MM.1S (cell line): ENCODE results near the gene KANSL3.

Source experiments
- DNase-seq: peaks from one replicate; pipeline ENCODE4 v3.0.0-alpha.2; 2015
- H2AFZ ChIP-seq: fragments of 300-600 bp; sonication (generic); 2 replicates; pipeline ENCODE4 v1.6.0; 2016; ENCODE audit warnings: antibody characterized with exemption, low read length
- H3F3A ChIP-seq: fragments of 300-600 bp; sonication (generic); 2 replicates; pipeline ENCODE4 v1.6.1; 2016; ENCODE audit warnings: mild to moderate bottlenecking, antibody characterized with exemption, low read length, moderate library complexity, mixed read lengths; ENCODE audit not compliant: insufficient read depth
- H3K27ac ChIP-seq: fragments of 300-600 bp; sonication (generic); 2 replicates; pipeline ENCODE4 v1.5.1; 2016; ENCODE audit warnings: mild to moderate bottlenecking, low read length
- H3K27me3 ChIP-seq: fragments of 300-600 bp; sonication (generic); replicated peaks from 2 replicates; pipeline ENCODE4 v1.6.0; 2016; ENCODE audit warnings: low read length; ENCODE audit not compliant: insufficient read depth
- H3K36me3 ChIP-seq: fragments of 300-600 bp; sonication (generic); replicated peaks from 2 replicates; pipeline ENCODE4 v1.6.1; 2016; ENCODE audit warnings: mild to moderate bottlenecking, low read length, mixed read lengths; ENCODE audit not compliant: insufficient read depth
- H3K4me1 ChIP-seq: fragments of 300-600 bp; sonication (generic); 2 replicates; pipeline ENCODE4 v1.6.1; 2016; ENCODE audit warnings: low read length, mixed read lengths
- H3K4me2 ChIP-seq: fragments of 300-600 bp; sonication (generic); 2 replicates; pipeline ENCODE4 v1.6.0; 2016; ENCODE audit warnings: low read depth, low read length
- H3K4me3 ChIP-seq: fragments of 300-600 bp; sonication (generic); 2 replicates; pipeline ENCODE4 v1.5.1; 2016; ENCODE audit warnings: low read length, mixed read lengths
- H3K79me2 ChIP-seq: fragments of 300-600 bp; sonication (generic); 2 replicates; pipeline ENCODE4 v1.6.1; 2016; ENCODE audit warnings: mixed run types, low read length, mixed read lengths
- H3K9ac ChIP-seq: fragments of 300-600 bp; sonication (generic); 2 replicates; pipeline ENCODE4 v1.6.1; 2016; ENCODE audit warnings: low read length, mixed read lengths
- H3K9me2 ChIP-seq: fragments of 300-600 bp; sonication (generic); replicated peaks from 2 replicates; pipeline ENCODE4 v1.6.1; 2016; ENCODE audit warnings: mild to moderate bottlenecking, low read length, mixed read lengths; ENCODE audit not compliant: insufficient read depth
- H3K9me3 ChIP-seq: fragments of 300-600 bp; sonication (generic); replicated peaks from 2 replicates; pipeline ENCODE4 v1.6.1; 2016; ENCODE audit warnings: mild to moderate bottlenecking, low read length, mixed read lengths; ENCODE audit not compliant: insufficient read depth
- H4K20me1 ChIP-seq: fragments of 300-600 bp; sonication (generic); 2 replicates; pipeline ENCODE4 v1.6.1; 2016; ENCODE audit warnings: mild to moderate bottlenecking, low read length, moderate library complexity, mixed read lengths; ENCODE audit not compliant: insufficient read depth
- EZH2 ChIP-seq: fragments of 300-600 bp; sonication (generic); optimal IDR thresholded peaks from 2 replicates; pipeline ENCODE3; 2017; ENCODE audit warnings: low read depth, mild to moderate bottlenecking, antibody characterized with exemption, low read length, mixed read lengths
- EZH2phosphoT487 ChIP-seq: fragments of 300-600 bp; sonication (generic); IDR thresholded peaks from 2 replicates; pipeline ENCODE4 v1.6.1; 2018; ENCODE audit warnings: antibody characterized with exemption, low read length
- TF ChIP-seq, protein P1 (sequence below): fragments of 300-600 bp; sonication (generic); IDR thresholded peaks from 2 replicates; pipeline ENCODE4 v1.5.1; 2016; ENCODE audit warnings: antibody characterized with exemption, low read length, mixed read lengths

KANSL3 gene

DNA sequence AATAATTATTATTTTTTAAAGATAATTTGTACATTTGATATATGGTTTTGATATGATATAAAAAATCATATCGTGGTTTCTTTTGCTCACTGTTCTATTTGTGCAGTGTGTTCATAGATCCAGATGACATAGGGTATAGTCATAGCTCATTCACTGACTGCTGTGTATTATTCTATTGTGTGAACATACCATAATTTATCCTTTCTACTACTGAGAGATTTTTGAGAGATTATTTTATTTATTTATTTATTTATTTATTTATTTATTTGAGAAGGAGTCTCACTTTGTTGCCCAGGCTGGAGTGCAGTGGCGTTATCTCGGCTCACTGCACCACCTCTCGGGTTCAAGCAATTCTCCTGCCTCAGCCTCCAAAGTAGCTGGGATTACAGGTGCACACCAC, 43.4 kb upstream of the KANSL3 start:
- H3K4me3 ChIP-seq = no peak overlapping the region
- H3K79me2 ChIP-seq = no peaks in the 10 kb centered on the region
- no peaks in the 10 kb centered on the region for H3K36me3 ChIP-seq
- H2AFZ ChIP-seq = no peak overlapping the region
- H4K20me1 ChIP-seq = no peaks in the 10 kb centered on the region
- H3K9ac ChIP-seq = no peak overlapping the region
- no peak overlapping the region for H3K4me2 ChIP-seq
- H3K27me3 ChIP-seq = no peaks in the 10 kb centered on the region
- no peak for DNase-seq
- no peak for TF ChIP-seq EZH2phosphoT487
- TF ChIP-seq, protein P1, sequence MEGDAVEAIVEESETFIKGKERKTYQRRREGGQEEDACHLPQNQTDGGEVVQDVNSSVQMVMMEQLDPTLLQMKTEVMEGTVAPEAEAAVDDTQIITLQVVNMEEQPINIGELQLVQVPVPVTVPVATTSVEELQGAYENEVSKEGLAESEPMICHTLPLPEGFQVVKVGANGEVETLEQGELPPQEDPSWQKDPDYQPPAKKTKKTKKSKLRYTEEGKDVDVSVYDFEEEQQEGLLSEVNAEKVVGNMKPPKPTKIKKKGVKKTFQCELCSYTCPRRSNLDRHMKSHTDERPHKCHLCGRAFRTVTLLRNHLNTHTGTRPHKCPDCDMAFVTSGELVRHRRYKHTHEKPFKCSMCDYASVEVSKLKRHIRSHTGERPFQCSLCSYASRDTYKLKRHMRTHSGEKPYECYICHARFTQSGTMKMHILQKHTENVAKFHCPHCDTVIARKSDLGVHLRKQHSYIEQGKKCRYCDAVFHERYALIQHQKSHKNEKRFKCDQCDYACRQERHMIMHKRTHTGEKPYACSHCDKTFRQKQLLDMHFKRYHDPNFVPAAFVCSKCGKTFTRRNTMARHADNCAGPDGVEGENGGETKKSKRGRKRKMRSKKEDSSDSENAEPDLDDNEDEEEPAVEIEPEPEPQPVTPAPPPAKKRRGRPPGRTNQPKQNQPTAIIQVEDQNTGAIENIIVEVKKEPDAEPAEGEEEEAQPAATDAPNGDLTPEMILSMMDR = no peak
- no peak for TF ChIP-seq EZH2
- H3K27ac ChIP-seq = no peak overlapping the region
- H3K9me2 ChIP-seq = no peaks in the 10 kb centered on the region
- H3K9me3 ChIP-seq = no peaks in the 10 kb centered on the region
- no peaks in the 10 kb centered on the region for H3F3A ChIP-seq
- no peaks in the 10 kb centered on the region for H3K4me1 ChIP-seq

DNA sequence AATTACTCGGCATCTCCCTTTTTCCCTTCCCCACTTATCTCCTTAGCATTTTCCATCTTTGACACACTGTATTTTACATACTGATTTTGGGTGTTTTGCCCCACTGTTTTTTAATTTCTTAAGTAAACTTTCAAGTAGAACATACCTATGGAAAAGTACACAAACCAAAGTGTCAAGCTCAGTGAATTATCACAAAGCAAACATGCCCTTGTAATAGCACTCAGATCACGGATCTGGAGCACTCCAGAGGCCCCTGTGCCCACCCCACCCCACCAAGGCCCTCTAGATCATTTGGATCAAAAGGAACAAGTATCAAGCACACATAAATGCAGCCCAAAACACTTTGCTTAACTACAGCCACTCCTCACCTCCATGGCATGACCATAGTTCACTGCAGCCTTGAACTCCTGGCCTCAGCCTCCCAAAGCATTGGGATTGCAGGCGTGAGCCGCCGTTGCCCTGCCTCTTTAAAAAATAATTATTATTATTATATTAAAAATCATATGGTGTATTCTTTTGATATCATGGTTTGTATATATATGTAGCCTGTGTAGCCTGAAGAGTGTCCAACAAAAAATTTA, 42.5 kb upstream of the KANSL3 start:
- no peaks in the 10 kb centered on the region for H4K20me1 ChIP-seq
- H3K36me3 ChIP-seq = no peaks in the 10 kb centered on the region
- no peak overlapping the region for H3K4me2 ChIP-seq

DNA sequence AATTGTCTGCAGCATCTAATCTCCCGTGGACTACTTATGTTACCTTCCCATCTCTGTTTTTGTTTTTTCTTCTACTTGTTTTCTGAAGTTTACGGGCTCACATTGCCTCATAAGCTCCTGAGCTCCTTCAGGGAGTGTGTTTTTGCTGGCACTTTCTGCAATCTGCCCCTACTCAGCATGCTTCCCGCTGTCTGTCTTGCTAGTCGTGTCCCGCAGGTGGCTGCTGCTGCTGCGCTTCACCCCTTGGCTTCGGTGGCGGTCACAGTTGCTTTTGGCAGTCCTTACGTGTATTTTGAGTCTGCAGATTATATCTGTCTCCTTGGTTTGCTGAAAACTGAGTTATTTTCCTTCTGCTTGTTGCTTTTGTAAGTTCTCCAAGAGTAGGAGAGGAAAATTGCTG, 41.7 kb upstream of the KANSL3 start:
- Histone ChIP-seq H3K9ac (no peak overlapping the region), H3K36me3 (no peaks in the 10 kb centered on the region), H3K27ac (no peak overlapping the region), H3K9me2 (no peaks in the 10 kb centered on the region), H3F3A (no peaks in the 10 kb centered on the region), H4K20me1 (no peaks in the 10 kb centered on the region), H3K79me2 (no peaks in the 10 kb centered on the region), H3K9me3 (no peaks in the 10 kb centered on the region), H3K4me2 (no peak overlapping the region), H3K27me3 (no peaks in the 10 kb centered on the region), H3K4me1 (no peaks in the 10 kb centered on the region), H2AFZ (no peak overlapping the region), H3K4me3 (no peak overlapping the region)
- DNase-seq = no peak
- TF ChIP-seq EZH2 (no peak), EZH2phosphoT487 (no peak)
- TF ChIP-seq, protein P1 = no peak

More for the DNA sequence above, 42.5 kb upstream of the KANSL3 start:
- no peaks in the 10 kb centered on the region for H3K4me1 ChIP-seq
- H2AFZ ChIP-seq = no peak overlapping the region
- H3K9me2 ChIP-seq = no peaks in the 10 kb centered on the region
- H3K9ac ChIP-seq = no peak overlapping the region
- no peaks in the 10 kb centered on the region for H3K79me2 ChIP-seq
- no peak overlapping the region for H3K4me3 ChIP-seq
- H3K27me3 ChIP-seq = no peaks in the 10 kb centered on the region
- TF ChIP-seq EZH2phosphoT487 (no peak), EZH2 (no peak)
- TF ChIP-seq, protein P1 = no peak
- no peak for DNase-seq
- H3F3A ChIP-seq = no peaks in the 10 kb centered on the region
- no peak overlapping the region for H3K27ac ChIP-seq
- H3K9me3 ChIP-seq = no peaks in the 10 kb centered on the region
